KG1 (cell line): ENCODE results near the gene CSF2.
A peak's percentile ranks its signal among the peaks of the same experiment; 100 is the strongest.
"Not testable (repeated sequence)": the region's sequence is repeated elsewhere in the genome, so short reads cannot be mapped to it uniquely, and the experiment has no call there.

Source experiments
- DNase-seq: peaks from one replicate; lab custom pipeline; 2025; lab: John Stamatoyannopoulos, UW

The CSF2 gene

GRCh38 chr5:132090107-132090506, 16.5 kb downstream of the CSF2 start:
- no peak for DNase-seq

GRCh38 chr5:132093271-132093670, 19.7 kb downstream of the CSF2 start:
- no peak for DNase-seq

- no peak for DNase-seq
Observed at GRCh38 chr5:132094393-132095076, 20.9 kb downstream of the CSF2 start.

GRCh38 chr5:132095077-132095410, 21.5 kb downstream of the CSF2 start:
- DNase-seq, result no peak

- no peak for DNase-seq
Observed at GRCh38 chr5:132095424-132095972, 21.9 kb downstream of the CSF2 start.

- DNase-seq, result no peak
Observed at GRCh38 chr5:132096904-132097303, 23.3 kb downstream of the CSF2 start.

GRCh38 chr5:132098151-132098594, 24.6 kb downstream of the CSF2 start:
- no peak for DNase-seq

- no peak for DNase-seq
Observed at GRCh38 chr5:132098621-132099020, 25.0 kb downstream of the CSF2 start.

- DNase-seq, result no peak
Observed at GRCh38 chr5:132099076-132099748, 25.6 kb downstream of the CSF2 start.

GRCh38 chr5:132099905-132100304, 26.3 kb downstream of the CSF2 start:
- no peak for DNase-seq

- DNase-seq, result no peak
Observed at GRCh38 chr5:132100672-132101261, 27.2 kb downstream of the CSF2 start.

- no peak for DNase-seq
Observed at GRCh38 chr5:132101385-132101880, 27.8 kb downstream of the CSF2 start.

- no peak for DNase-seq
Observed at GRCh38 chr5:132102101-132102701, 28.6 kb downstream of the CSF2 start.

- DNase-seq, result no peak
Observed at GRCh38 chr5:132102944-132103331, 29.3 kb downstream of the CSF2 start.

- peak; percentile 10 for DNase-seq
Observed at GRCh38 chr5:132103332-132103951, 29.9 kb downstream of the CSF2 start.

GRCh38 chr5:132103969-132104391, 30.4 kb downstream of the CSF2 start:
- no peak for DNase-seq

GRCh38 chr5:132104556-132104955, 31.0 kb downstream of the CSF2 start:
- DNase-seq, result no peak

GRCh38 chr5:132105688-132106087, 32.1 kb downstream of the CSF2 start:
- no peak for DNase-seq

- DNase-seq, result not testable (repeated sequence)
Observed at GRCh38 chr5:132108495-132108894, 34.9 kb downstream of the CSF2 start.

GRCh38 chr5:132108957-132109356, 35.4 kb downstream of the CSF2 start:
- not testable (repeated sequence) for DNase-seq

GRCh38 chr5:132109494-132110053, 36.0 kb downstream of the CSF2 start:
- DNase-seq, result no peak

- no peak for DNase-seq
Observed at GRCh38 chr5:132110195-132110594, 36.6 kb downstream of the CSF2 start.
